ENCODE data around the gene PASK.
"Not testable (repeated sequence)": the region's sequence is repeated elsewhere in the genome, so short reads cannot be mapped to it uniquely, and the experiment has no call there.

The PASK gene

DNA sequence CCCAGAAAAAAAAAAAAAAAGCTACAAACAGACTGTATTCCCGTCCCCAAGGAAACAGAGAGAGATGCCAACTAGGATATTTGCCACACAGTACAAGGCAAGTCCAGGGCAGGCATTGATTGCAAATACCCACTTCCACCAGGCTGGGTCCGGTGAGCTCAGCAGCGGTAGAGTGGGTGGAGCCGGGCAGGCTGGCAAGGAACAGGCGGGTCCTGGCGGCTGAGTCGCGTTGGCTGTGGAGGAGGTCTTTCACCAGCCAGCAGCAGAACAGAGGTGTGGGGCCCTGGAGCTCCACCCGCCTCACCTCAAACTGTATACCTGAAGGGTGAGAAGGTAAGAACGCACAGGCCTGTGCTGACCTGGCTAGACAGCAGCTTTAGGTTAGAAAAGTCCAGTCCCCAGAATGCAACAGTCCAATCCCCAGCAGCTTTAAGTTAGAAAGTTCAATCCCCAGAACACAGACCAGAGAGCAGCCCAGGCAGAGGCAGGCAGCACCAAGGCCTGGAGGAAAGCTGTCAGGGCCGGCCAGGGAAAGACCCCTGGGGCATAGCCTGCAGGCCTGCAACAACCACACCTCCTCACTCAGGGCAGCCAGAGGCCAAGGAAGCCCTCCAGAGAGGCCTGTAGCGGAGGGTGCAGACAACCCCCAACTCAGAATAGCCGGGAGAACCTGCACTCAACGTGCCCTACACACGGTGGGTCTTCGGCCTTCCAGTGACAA is 25.3 kb downstream of the PASK start:
- peak; percentile 58 for DNase-seq

DNA sequence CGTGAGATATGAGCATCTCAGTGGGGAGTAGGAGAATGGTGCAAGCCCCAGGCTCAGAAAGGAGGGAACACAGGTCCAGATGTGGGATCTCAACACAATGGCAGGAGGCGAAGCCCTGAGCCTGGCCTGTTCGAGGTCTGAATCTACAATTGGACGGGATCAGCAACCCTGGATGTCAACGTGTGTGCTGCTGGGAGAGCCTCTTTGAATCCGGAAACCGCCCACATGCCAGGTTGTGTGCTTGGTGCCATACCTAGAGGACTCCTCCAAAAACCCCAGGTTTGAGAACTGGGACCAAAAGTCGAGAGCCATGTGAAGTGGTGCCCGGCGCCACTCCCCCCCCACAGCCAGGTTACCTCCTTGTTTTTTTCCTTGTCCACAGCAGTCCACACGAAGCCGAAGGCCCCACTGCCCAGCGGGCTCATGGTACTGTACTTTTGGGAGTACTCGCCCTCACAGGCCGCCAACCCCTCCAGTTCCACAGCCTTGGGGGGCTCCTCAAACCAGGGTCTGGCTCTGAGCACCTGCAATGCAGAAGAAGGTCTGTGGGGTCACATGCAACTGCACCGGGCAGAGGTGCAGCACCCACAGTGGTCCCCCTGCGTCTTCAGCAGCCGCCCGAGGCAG is 26.8 kb downstream of the PASK start:
- DNase-seq, result no peak

DNA sequence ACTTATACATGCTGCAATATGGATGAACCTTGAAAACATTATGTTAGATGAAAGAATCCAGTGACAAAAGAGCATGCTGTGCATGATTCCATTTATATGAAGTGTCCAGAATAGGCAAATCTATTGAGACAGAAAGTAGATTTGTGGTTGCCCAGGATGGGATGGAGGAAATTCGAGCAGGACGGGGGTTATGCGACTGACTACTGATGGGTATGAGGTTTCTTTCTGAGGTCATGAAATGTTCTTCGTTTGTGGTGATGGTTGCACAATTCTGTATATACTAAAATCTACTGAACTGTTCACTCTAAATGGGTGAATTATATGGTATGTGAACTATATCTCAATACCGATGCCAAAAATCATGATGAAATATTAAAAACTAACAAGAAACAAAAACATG is 28.3 kb downstream of the PASK start:
- DNase-seq, result no peak

DNA sequence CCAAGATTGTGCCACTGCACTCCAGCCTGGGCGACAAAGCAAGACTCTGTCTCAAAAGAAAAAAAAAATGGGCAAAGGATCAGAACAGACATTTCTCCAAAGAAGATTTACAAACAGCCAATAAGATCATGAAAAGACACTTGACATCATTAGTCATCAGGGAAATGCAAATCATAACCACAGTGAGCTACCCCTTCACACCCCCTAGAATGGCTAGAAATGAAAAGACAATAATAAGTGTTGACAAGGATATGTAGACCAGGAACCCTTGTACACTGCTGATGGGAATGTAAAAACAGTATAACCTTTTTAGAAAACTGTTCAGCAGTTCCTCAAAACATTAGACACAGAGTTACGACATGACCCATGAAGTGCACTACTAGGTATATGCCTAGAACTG is 28.8 kb downstream of the PASK start:
- no peak for DNase-seq

DNA sequence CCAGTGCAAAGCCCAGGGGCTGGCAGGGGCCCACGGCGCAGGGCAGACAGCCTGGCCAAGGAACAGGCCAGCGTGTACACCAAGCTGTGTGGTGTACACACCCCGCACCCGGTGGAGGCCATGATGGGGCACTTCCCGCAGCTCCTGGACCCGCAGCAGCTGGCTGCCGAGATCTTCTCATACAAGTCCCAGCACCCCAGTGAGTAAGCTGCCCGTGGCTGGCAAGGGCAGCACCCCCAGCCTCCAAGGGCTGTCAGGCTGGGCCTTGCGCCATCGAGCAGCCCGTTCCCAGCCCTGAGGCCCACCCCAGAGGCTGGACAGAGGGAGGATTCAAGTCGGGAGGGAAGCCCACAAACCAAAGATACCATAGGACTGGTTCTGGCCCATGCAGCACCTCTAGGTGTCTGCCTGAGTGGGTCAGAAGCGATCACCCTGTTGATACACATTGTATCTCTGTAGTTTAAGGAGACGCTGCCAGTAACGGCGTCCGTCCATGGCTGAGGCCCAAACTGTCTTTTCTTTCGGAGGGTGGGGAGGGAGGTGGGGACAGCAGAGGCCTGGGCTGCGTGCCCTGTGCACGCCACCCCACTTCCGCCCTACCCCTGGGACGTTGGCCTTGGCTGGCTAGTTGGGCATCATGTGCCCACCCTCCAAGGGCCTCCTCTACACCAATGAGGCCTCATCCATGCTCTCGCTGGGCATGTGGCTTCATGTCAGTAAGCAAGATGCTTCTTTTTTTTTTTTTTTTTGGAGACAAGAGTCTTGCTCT is 30.4 kb downstream of the PASK start:
- no peak for DNase-seq

DNA sequence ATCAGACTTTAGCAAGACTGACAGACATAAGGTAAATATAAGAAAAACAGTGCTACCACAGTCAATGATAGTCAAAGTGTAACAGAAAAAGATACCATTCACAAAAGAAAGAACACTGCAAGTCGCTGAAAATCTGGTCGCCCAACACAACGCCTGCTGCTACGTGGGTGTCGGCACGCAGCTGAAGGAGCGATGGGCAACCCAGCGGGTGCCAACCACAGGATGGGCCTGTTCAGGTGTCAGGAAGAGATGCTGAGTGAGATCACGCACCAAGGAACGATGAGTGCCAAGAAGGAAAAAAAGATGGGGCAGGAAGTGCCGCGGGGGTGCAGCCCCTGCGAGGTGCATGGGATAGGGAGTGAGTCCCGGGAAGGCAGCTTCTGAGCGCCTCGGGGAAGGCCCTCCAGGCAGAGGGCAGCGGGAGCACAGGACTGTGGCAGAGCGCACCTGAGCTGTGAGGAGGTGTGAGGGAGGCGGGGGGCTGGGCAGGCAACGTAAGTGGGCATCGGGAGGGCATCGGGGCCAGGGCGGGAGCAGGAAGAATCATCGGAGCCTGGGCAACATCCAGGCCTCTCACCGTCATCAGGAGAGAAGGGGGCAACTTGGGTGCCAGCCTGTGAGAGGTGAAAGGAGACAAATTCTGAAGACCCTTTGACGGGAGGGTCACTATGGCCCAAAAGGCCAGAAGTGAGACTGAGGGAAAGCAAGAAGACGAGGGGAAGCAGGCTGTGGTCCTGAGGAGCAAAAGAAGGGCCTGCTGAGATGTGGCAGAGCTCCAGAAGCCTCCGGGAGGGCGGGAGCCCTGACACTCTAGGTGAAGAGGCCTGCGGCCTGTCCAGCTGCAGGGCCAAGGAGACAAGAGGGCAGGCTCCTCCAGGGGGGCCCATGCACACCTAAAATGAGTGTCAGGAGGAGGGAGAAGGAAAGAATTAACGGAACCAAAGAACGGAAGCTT is 32.4 kb downstream of the PASK start:
- no peak for DNase-seq

DNA sequence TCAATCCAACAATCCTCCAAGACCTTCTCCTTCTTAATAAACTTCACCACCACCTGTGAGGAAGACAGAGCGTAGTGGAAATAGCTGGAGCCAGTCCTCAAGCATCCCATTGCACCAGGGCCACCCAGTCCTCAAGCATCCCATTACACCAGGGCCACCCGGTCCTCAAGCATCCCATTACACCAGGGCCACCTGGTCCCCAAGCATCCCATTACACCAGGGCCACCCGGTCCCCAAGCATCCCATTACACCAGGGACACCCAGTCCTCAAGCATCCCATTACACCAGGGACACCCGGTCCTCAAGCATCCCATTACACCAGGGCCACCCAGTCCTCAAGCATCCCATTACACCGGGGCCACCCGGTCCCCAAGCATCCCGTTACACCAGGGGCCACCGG is 33.9 kb downstream of the PASK start:
- DNase-seq, result no peak

DNA sequence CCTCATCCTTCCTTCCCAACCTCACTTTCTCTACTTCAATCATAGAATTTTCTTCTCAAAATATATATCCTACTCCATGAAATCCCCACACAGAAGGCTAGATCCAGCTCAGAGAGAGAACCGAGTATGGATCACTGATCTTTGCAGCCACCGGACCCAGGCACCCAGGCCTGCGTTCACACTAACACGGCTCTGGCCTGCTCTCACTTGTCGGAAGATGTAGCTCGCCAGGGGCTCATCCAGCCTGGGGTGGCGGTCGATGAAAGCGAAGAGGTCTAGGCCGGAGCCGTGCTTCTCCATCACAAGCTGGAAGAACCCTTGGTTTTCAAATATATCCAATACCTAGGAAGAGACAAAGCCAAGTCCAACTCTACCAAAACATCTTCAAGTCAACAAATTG is 34.4 kb downstream of the PASK start:
- no peak for DNase-seq

DNA sequence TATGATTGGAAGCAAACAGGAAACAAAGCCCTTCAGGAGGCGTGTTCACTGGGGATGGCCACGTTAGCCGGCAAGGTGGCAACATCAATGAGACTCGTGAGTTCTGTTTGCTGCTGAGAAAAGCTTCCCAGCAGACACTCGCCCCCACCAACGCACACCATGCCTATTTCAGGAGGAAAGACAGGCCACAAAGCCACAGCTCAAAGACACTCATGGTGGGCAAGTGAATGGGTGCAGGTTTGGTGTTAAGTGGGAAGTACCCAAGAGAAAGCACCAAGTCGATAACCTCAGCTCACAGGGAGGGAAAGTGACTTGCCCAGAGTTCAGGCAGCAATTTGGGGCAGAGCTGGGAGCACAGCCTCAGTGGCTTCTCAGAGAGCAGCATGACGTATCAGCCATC is 36.7 kb downstream of the PASK start:
- peak; percentile 67 for DNase-seq

DNA sequence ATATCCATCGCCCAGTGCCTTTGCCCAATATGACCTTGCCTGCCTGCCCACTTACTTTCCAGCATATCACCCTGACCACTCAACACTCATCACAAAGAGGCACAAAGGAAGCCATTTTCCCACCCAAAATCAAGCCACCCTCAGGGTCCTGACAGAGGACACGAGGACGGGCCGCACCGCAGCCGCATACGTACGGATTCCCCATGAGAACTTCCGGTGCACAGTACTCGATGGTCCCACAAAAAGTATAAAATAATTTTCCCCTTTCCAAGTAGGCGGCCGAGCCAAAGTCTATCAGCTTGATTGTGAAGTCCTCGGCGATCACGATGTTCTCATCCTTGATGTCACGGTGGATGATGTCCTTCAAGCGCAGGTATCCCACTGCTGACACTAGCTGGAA is 37.2 kb downstream of the PASK start:
- no peak for DNase-seq

DNA sequence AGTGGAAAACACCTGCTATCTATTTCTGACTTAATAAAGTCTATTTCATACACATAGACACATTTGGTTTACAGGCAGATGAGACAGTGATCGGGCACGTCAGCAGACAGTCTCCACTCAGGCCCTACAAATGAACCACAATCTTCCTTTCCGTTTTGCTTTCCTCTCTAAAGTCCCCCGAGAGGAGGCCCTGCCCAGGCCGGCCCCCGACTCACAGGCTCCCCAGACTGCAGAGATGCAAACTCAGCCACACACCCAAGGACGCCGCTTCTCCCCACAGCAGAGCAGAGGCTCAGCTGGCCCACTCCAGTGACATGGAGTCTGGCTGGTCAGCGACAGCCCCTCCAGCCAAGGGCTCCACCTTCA is 37.8 kb downstream of the PASK start:
- DNase-seq, result peak; percentile 33

DNA sequence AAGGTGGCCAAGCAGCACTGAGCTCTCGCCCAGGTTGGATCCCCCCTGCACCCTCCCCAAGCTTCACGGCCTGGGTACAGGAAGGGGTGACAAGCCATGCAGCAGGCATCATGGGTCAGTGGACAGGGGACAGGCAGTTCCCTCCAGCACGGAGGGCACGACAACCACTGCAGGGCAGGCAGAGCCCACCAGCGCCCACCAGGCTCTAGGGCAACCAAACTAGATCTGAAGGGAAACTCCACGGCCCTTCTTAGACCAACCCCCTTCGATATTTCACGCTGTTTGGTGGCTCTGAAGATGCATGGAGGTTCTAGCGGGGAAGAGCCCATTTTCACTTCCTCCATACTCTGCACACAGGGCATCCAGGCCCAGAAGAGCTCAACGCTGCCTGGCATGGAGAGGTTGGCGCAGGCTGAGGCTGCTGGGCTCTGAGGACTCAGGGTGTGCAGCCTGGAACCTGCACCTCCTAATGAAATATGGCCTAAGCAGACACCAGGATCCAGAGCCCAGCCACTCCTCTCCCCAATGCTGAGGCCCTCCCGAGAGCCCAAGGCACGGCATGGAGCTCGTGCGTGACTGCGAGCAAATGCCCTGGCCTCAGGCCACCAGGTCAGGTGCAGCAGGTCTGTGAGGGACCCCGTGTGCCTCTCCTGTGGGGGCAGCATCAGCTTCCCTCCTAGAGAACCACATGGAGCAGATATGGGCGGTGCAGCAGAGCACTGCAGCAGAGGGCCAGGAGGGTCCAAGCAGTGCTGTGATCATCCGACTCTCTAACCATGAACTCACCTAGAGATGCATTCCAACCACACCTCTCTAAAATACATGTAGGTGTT is 38.4 kb downstream of the PASK start:
- DNase-seq, result no peak

DNA sequence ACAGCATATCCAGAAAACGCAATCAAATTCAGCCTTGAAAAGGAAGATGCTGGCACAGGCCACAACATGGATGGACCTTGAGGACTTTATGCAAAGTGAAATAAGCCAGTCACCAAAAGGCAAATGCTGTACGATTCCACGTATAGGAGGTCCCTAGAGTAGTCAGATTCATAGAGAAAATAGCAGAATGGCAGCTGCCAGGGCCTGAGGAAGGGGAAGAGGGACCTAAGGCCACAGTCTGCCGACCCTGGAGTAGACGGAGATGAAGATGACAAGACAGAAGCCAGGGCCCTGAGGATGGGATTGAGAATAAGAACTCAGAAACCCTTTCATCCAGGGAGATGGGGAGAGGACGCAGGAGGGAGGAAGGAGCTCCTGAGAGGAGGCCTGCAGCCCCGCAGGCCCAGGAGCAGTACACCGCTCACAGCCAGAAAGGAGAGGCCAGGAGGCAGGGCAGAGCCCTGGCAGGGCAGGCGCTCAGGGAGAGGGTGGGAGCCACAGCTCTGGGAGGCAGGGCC is 39.1 kb downstream of the PASK start:
- DNase-seq, result no peak

DNA sequence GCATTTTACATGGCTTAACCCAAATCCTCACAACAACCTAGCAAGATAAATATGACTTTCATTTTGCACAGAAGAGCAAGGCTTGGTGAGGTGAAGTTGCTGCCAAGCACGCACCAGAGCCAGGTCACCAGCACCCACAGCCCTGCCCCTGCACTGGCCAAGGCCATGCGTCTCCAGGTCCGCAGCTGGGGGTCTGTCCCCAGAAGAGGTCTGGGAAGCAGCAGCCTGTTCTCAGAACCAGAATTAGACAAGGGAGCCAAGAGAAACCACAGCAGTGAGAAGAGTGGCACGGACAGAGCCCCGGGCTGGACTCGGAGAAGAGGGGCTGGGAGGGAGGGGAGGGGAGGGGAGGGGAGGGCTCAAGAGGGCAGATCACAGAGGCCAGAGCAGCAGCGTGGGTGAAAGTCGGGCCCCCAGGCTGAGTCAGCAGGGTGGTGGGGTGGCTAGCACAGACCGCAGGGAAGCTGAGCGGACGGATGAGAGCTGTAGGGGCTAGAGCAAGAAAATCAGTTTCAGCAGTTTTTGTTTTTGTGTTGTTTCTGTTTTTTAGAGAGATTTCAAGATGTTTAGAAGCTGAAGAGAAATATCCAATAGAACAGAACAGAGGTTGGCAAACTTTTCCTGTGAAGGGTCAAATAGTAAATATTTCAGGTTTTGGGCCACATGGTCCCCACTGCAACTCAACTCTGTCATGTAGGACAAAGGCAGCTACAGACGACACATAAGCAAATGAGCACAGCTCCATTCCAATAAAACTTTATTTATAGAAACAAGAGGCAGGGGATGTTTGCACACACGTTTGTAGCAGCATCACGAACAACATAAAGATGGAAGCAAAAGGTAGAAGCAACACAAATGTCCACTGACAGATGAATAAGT is 39.8 kb downstream of the PASK start:
- DNase-seq, result peak; percentile 48

DNA sequence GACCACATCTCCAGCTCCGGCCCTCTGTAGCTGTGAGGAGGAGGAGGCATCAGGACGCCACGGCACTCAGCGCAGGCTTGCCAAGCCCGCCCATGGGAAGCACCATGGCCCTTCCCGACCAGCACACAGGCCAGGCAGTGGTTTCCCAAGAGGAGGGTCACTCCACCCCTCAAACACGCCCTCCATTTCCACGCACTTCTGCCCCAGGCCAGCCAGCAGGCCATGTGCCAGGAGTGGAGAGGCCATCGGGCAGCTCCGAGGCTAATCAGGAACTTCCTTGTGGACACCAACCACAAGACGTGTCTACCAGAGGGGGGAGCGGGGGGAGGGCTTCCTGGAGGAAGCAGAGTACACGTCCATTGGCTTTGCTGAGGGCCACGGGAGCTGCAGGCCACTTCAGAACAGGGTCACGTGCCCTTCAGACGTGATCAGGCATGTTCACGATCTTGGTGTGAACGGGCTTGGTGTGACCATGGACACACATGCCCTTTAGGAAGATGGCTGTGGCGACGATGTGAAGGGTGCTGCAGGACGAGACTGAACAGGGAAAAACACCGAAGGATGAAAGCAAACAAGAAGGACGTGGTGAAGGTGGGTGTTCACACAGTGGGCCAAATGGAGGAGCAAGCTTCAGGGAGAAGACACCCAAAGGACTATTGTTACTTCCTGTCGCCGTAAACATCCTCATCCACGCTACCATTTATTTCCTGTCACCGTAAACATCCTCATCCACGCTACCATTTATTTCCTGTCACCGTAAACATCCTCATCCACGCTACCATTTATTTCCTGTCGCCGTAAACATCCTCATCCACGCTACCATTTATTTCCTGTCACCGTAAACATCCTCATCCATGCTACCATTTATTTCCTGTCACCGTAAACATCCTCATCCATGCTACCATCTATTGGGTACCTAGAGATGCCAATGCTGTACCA is 40.7 kb downstream of the PASK start:
- DNase-seq, result no peak

DNA sequence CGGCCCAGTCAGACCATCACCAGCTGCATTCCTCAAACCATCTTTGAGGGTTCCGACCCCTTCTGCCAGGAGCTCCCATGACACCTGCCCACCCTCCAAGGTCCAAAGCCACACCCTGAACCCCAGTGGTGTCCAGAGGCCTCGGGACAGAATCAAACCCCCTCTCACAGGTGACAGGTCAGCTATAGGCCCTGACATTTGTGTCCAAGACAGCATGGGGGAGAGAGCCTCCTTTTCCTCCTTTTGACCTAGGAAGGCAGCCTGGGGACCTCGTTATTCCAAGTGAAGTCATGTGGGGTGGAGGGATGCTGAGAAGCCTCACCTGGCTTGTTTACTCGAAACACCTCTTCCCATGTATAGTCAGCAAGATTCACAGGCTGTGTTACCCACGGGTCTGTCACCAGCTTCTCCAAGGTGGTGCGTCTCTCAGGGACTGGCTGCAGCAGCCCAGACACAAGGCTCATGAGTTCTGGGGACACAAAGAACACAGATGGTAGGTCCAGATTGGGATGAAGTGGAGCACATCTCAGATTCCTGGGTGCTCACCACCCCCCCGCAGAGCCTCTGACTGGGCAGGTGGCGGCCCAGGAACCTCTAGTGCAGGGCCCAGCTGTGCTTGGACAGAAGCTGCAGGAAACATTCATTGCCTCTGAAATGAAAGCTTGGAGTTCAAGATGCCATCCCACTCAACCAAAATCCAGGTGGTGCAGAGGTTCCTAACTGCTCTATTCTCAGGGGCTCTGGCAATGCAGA is 42.1 kb downstream of the PASK start:
- DNase-seq, result no peak

DNA sequence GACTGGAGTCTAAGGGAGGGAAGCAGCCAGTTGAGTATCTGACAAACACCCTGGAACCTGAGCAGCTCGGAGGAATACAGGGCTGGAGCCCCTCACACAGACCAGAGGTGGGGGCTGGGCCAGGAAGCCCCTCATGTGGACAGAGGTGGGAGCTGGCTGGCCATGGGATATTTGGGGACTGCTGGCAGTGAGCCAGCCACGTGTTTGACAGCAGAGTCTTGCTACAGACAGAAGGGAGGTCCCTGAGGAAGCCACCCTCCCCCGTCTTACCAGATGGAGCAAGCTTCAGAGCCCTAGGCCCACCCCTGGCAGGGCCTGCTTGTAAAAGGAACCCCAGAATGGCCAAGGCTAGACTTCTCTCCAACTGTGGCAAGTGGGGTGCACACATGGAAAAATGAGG is 43.6 kb downstream of the PASK start:
- no peak for DNase-seq

DNA sequence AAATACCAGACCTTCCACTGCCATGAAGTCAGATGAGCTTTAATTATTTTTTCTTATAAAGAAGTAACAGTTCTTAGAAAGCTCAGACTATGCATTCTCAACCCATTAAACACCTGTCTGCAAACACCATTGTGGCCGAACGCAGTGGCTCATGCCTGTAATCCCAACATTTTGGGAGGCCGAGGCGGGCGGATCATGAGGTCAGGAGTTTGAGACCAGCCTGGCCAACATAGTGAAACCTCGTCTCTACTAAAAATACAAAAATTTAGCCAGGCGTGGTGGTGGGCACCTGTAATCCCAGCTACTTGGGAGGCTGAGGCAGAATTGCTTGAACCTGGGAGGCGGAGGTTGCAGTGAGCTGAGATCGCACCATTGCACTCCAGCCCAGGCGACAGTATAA is 44.7 kb downstream of the PASK start:
- not testable (repeated sequence) for DNase-seq

DNA sequence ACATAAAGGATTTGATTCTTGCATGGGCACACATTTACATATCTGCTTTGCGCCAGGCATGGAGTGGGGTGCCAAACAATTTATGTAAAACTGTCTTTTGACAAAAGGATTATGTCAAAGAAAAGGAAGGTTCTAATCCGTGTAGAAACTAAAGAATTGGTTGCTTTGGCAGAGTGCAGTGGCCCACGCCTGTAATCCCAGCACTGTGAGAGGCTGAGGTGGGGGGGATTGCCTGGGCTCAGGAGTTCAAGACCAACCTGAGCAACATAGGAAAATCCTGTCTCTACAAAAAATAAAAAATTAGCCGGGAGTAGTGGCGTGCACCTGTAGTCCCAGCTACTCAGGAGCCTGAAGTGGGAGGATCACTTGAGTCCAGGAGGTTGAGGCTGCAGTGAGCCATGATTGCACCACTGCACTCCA is 46.1 kb downstream of the PASK start:
- DNase-seq, result no peak
